Measurements from ENCODE around the gene APOBEC3C. TPM values are rescaled to one million over a fixed set of nuclear protein-coding genes. Genes with fewer than 3 reads are reported as not detected.

Gene APOBEC3C
- polyA plus RNA-seq, 1 of the 3 experiments (the other 2 are of a cell fraction), result 11.7 TPM

DNA sequence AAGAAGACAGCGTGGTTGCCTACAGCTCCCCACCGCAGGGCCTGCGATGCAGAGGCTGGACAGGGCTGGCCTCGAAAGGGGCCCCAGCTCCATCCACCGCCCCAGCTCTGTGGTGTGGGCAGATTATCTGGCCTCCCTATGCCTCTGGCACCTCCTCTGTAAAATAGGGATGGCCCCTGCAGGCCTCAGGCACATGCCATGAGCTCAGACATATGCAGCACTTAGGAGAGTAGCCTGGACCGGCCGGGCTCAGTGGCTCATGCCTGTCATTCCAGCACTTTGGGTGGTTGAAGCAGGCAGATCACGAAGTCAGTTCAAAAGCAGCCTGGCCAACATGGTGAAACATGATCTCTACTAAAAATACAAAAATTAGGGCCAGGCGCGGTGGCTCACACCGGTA is 14.2 kb downstream of the APOBEC3C start:
- no peak for DNase-seq
- H3K4me2 ChIP-seq, result no peak overlapping the region
- H3K36me3 ChIP-seq (replicated peaks in 1 of 2; ENCODE audit: control insufficient read depth in 1 of 2, insufficient read depth in 2 of 2, low read length in 1 of 2), result no peaks in the 10 kb centered on the region
- no peaks in the 10 kb centered on the region for H3K9me3 ChIP-seq
- ChIA-PET CTCF (interaction anchor here (0.7 kb wide), 1 partner anchor 14 kb away, joined by 3 read pairs; the partner anchor contains the start of gene APOBEC3C), POLR2A (no interaction called here)
- H3K27ac ChIP-seq (ENCODE audit: low read depth in 2 of 2, low read length in 1 of 2), result no peak overlapping the region
- no peaks in the 10 kb centered on the region for H3K4me1 ChIP-seq (ENCODE audit: control insufficient read depth in 1 of 2, insufficient read depth in 2 of 2, low read depth in 1 of 2, low read length in 1 of 2)
- H3F3A ChIP-seq (replicated peaks; ENCODE audit: insufficient read depth), result no peaks in the 10 kb centered on the region
- H3K79me2 ChIP-seq (ENCODE audit: insufficient read depth), result no peaks in the 10 kb centered on the region
- WGBS (ENCODE audit: low lambda C conversion rate), result 98% methylated on average over 9 of the region's 11 CpGs
- TF ChIP-seq RAD21 (IDR thresholded peaks at IDR 0.05; ENCODE audit: low read length) (no peak), NRF1 (IDR thresholded peaks at IDR 0.05; ENCODE audit: low read depth, low read length) (no peak), YY1 (IDR thresholded peaks at IDR 0.05; ENCODE audit: low read depth) (no peak), CHD2 (IDR thresholded peaks at IDR 0.05; ENCODE audit: low read length, partially characterized antibody) (no peak)
- no peak overlapping the region for H3K9ac ChIP-seq
- no peaks in the 10 kb centered on the region for H3K9me2 ChIP-seq
- no peak overlapping the region for H3K4me3 ChIP-seq (ENCODE audit: low read depth in 2 of 2, low read length in 1 of 2)
- no peak overlapping the region for H2AFZ ChIP-seq (ENCODE audit: low read depth)
- no peaks in the 10 kb centered on the region for H4K20me1 ChIP-seq (ENCODE audit: insufficient read depth)
- no peaks in the 10 kb centered on the region for H3K27me3 ChIP-seq (ENCODE audit: insufficient read depth)

DNA sequence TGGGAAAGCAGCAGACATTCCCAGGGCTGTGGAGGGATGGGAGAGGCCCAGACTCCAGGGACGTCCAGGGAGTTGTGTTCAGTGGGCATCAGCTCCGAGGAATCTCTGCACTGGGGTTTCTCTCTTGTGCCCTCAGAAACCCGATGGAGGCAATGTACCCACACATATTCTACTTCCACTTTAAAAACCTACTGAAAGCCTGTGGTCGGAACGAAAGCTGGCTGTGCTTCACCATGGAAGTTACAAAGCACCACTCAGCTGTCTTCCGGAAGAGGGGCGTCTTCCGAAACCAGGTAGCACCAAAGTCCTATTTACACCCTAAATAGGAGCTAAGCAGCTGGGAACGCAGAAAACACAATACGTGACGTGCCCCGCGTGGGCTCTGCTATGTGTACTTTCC is 15.2 kb downstream of the APOBEC3C start:
- no peaks in the 10 kb centered on the region for H3F3A ChIP-seq (replicated peaks; ENCODE audit: insufficient read depth)
- TF ChIP-seq ZBTB33 (IDR thresholded peaks at IDR 0.05; ENCODE audit: borderline replicate concordance, low read depth), result no peak
- no peak for TF ChIP-seq RXRA (IDR thresholded peaks at IDR 0.05; ENCODE audit: borderline replicate concordance, low read depth)
- no peak for TF ChIP-seq JUND (IDR thresholded peaks at IDR 0.05)
- TF ChIP-seq RFX5 (IDR thresholded peaks at IDR 0.05; ENCODE audit: low read length), result no peak
- TF ChIP-seq, protein P1, sequence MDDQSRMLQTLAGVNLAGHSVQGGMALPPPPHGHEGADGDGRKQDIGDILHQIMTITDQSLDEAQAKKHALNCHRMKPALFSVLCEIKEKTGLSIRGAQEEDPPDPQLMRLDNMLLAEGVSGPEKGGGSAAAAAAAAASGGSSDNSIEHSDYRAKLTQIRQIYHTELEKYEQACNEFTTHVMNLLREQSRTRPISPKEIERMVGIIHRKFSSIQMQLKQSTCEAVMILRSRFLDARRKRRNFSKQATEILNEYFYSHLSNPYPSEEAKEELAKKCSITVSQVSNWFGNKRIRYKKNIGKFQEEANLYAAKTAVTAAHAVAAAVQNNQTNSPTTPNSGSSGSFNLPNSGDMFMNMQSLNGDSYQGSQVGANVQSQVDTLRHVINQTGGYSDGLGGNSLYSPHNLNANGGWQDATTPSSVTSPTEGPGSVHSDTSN (IDR thresholded peaks at IDR 0.05), result no peak
- no peak for TF ChIP-seq RCOR1 (IDR thresholded peaks at IDR 0.05; ENCODE audit: low read length)
- TF ChIP-seq TEAD4 (IDR thresholded peaks at IDR 0.05; ENCODE audit: borderline replicate concordance, insufficient read depth), result no peak
- no peak for TF ChIP-seq REST (IDR thresholded peaks at IDR 0.05; ENCODE audit: low read depth, low read length)
- TF ChIP-seq, protein P2, sequence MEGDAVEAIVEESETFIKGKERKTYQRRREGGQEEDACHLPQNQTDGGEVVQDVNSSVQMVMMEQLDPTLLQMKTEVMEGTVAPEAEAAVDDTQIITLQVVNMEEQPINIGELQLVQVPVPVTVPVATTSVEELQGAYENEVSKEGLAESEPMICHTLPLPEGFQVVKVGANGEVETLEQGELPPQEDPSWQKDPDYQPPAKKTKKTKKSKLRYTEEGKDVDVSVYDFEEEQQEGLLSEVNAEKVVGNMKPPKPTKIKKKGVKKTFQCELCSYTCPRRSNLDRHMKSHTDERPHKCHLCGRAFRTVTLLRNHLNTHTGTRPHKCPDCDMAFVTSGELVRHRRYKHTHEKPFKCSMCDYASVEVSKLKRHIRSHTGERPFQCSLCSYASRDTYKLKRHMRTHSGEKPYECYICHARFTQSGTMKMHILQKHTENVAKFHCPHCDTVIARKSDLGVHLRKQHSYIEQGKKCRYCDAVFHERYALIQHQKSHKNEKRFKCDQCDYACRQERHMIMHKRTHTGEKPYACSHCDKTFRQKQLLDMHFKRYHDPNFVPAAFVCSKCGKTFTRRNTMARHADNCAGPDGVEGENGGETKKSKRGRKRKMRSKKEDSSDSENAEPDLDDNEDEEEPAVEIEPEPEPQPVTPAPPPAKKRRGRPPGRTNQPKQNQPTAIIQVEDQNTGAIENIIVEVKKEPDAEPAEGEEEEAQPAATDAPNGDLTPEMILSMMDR (IDR thresholded peaks at IDR 0.05), result no peak
- no peak for TF ChIP-seq USF2 (IDR thresholded peaks at IDR 0.05; ENCODE audit: borderline replicate concordance, low read depth, low read length)
- TF ChIP-seq MAX (IDR thresholded peaks at IDR 0.05; ENCODE audit: low read depth), result no peak
- TF ChIP-seq NRF1 (IDR thresholded peaks at IDR 0.05; ENCODE audit: low read depth, low read length), result no peak
- no peak for TF ChIP-seq YY1 (IDR thresholded peaks at IDR 0.05; ENCODE audit: low read depth)
- no peak for TF ChIP-seq CHD2 (IDR thresholded peaks at IDR 0.05; ENCODE audit: low read length, partially characterized antibody)
- TF ChIP-seq TAF1 (IDR thresholded peaks at IDR 0.05; ENCODE audit: borderline replicate concordance, low read depth, low read length), result no peak
- TF ChIP-seq NFIC (IDR thresholded peaks at IDR 0.05; ENCODE audit: borderline replicate concordance), result no peak

More for the DNA sequence above, 15.2 kb downstream of the APOBEC3C start:
- Histone ChIP-seq H4K20me1 (ENCODE audit: insufficient read depth) (no peaks in the 10 kb centered on the region), H3K9ac (no peak overlapping the region), H3K4me2 (no peak overlapping the region), H3K27ac (ENCODE audit: low read depth in 2 of 2, low read length in 1 of 2) (no peak overlapping the region), H3K4me3 (ENCODE audit: low read depth in 2 of 2, low read length in 1 of 2) (no peak overlapping the region), H3K4me1 (ENCODE audit: control insufficient read depth in 1 of 2, insufficient read depth in 2 of 2, low read depth in 1 of 2, low read length in 1 of 2) (no peaks in the 10 kb centered on the region), H3K9me2 (no peaks in the 10 kb centered on the region), H2AFZ (ENCODE audit: low read depth) (no peak overlapping the region), H3K9me3 (no peaks in the 10 kb centered on the region), H3K79me2 (ENCODE audit: insufficient read depth) (no peaks in the 10 kb centered on the region), H3K36me3 (replicated peaks in 1 of 2; ENCODE audit: control insufficient read depth in 1 of 2, insufficient read depth in 2 of 2, low read length in 1 of 2) (no peaks in the 10 kb centered on the region), H3K27me3 (ENCODE audit: insufficient read depth) (no peaks in the 10 kb centered on the region)
- ChIA-PET CTCF (no interaction called here), POLR2A (no interaction called here)
- DNase-seq, result no peak
- WGBS (ENCODE audit: low lambda C conversion rate), result 92% methylated on average over 13 of the region's 13 CpGs
